Epithelial cell of proximal tubule (primary cell): ENCODE data around the gene CHCHD10. TPM values are rescaled to one million over a fixed set of nuclear protein-coding genes. Genes with fewer than 3 reads are reported as not detected.

Source experiments
- DNase-seq: peaks from one replicate; pipeline ENCODE4 v3.0.0-alpha.2; 2011; ENCODE audit warnings: low read depth
- H3K4me3 ChIP-seq: 2 replicates; pipeline ENCODE4 v1.5.1; 2011; ENCODE audit warnings: low read depth, mild to moderate bottlenecking, low read length
- CTCF ChIP-seq: conservative IDR thresholded peaks from 2 replicates; pipeline ENCODE4 v1.5.1; 2012; ENCODE audit warnings: low read depth, mild to moderate bottlenecking, low read length
- total RNA-seq: library from RNA; depleted of rRNA; stranded (reverse); fragments of >200 nt; gene quantifications from 2 replicates; pipeline ENCODE4 v1.2.3, GENCODE V29; 2015

The CHCHD10 gene
- total RNA-seq, 1 donor from 2014 or later = 37.1 TPM

DNA sequence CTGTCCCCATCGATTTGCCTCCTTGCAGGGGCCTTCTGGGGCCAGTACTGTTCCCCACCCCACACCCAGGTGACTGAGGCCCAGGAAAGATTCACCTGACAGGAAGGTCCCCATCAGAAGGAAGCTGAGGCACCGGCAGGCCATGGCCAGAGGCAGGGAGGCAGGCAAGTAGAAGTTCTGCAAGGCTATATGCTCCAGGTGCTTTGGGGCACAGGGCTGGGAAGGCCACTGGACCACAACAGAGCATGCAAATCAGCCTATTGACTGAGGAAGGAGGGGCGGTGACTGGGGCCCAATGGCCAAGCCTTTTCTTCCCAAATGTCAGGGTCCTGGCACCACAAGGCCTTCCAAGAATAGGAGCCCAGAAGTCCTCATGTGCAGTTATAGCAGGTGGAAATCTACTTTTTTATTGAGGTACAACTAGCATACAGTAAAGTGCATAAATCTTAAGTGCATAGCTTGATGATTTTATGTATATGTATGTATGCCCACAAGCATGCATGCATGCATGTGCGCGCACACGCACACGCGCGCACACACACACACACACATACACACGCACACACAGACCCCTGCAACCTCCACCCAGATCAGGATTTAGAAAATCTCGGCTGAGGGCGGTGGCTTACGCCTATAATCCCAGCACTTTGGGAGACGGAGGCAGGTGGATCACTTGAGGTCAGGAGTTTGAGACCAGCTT is 13.4 kb downstream of the CHCHD10 start, which contains the start of gene VPREB3:
VPREB3 (minus strand) TSS at position 206 of the 700 bp plus-strand sequence; CDS start at position 144, 62 bp downstream.
- no peak within 1 kb of the TSS for H3K4me3 ChIP-seq

GRCh38 chr22:23753385-23753784 is 14.4 kb downstream of the CHCHD10 start:
- H3K4me3 ChIP-seq = no peak overlapping the region
- TF ChIP-seq CTCF = no peak
- no peak for DNase-seq

More for the DNA sequence above, 13.4 kb downstream of the CHCHD10 start, which contains the start of gene VPREB3:
- DNase-seq = no peak
- TF ChIP-seq CTCF = no peak

DNA sequence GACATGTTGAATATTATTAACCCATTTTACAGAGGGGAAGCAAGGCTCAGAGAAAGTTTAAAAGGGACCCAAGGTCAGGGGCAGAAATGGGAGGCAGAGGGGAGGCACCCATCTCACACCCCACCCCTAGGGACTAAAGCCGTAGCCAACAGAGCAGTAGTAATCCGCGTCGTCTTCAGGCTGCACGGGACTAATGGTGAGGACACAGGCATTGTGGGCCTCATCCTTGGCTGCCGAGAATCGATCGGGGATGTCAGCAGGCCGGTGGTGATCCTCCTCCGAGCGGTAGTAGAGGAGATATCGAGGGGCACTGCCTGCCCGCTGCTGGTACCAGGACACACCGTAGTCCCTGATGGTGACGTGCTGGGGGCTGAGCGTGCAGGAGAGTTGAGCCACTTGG is 15.0 kb downstream of the CHCHD10 start:
- no peak for TF ChIP-seq CTCF
- DNase-seq = no peak
- H3K4me3 ChIP-seq = no peak overlapping the region

GRCh38 chr22:23752090-23752691 is 15.6 kb downstream of the CHCHD10 start:
- H3K4me3 ChIP-seq = peak overlapping the region; percentile 69
- no peak for TF ChIP-seq CTCF
- DNase-seq = no peak

- no peak for DNase-seq
- H3K4me3 ChIP-seq = peak overlapping the region; percentile 69
- no peak for TF ChIP-seq CTCF
These were observed 16.3 kb downstream of the CHCHD10 start for GRCh38 chr22:23751441-23751996.

- DNase-seq = no peak
- TF ChIP-seq CTCF = peak; percentile 27
- peak within 1 kb of the TSS; percentile 69 for H3K4me3 ChIP-seq
These were observed 16.9 kb downstream of the CHCHD10 start, which contains the start of gene ZNF70 for GRCh38 chr22:23750714-23751440. Gene ZNF70 (minus strand): TSS chr22:23751112. CDS start chr22:23745140, 5,972 bp downstream.
